ENCODE data around the gene RAP1GAP2. TPM values are rescaled to one million over a fixed set of nuclear protein-coding genes. Genes with fewer than 3 reads are reported as not detected.

RAP1GAP2 gene
- total and polyA plus RNA-seq, 2 of the 8 experiments (the other 6 are each of a cell fraction or from before 2014, with no cell fraction given) = 24.0 to 63.8 TPM

DNA sequence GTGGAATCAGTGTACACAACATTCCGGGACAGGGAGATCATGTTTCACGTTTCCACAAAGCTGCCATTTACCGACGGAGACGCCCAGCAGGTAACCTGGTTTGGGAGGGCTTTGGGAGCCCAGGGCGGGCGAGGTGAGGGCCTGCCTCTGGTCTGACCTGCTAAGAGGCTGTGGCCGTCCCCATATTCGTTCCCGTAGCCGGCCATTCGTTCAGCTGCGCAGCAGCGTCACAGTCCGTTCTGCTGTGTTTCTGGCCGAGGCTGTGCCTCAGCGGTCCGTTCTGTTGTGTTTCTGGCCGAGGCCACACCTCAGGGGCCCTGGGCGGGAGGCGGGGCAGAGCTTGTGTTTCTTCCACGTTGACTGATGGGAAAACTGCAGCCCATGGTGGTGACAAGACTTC is 199.1 kb downstream of the RAP1GAP2 start:
- Histone ChIP-seq H2BK120ac (replicated peaks; ENCODE audit: low read depth, low read length) (no peak overlapping the region), H2BK5ac (ENCODE audit: low read depth, low read length) (no peak overlapping the region), H2BK12ac (ENCODE audit: low read depth, low read length) (no peak overlapping the region), H3K4me3 (ENCODE audit: extremely low read depth in 1 of 4, insufficient read depth in 2 of 4, low read depth in 3 of 4, low read length in 4 of 4) (no peak overlapping the region), H3K79me2 (ENCODE audit: control insufficient read depth in 1 of 2, insufficient read depth in 2 of 2, low read length in 2 of 2) (no peaks in the 10 kb centered on the region), H3K4me2 (ENCODE audit: insufficient read depth in 1 of 2, low read depth in 2 of 2, low read length in 2 of 2) (no peak overlapping the region), H3K36me3 (ENCODE audit: control insufficient read depth in 2 of 4, insufficient read depth in 4 of 4, low read length in 3 of 4) (peaks cover 4 to 29% (median 9%) of the 10 kb centered on the region in 4 experiments; a peak in 5 of 8 replicates), H3K27me3 (replicated peaks in 1 of 4; ENCODE audit: control insufficient read depth in 3 of 4, extremely low read depth in 1 of 4, insufficient read depth in 3 of 4, low read length in 3 of 4) (no peaks in the 10 kb centered on the region), H3K56ac (replicated peaks; ENCODE audit: insufficient read length, low read depth, low read length) (no peak overlapping the region), H2AFZ (ENCODE audit: low read length) (no peak overlapping the region), H4K91ac (replicated peaks; ENCODE audit: insufficient read length, low read length) (no peak overlapping the region), H4K5ac (ENCODE audit: insufficient read length, low read depth, low read length) (no peak overlapping the region), H2BK20ac (ENCODE audit: low read length) (no peak overlapping the region), H4K20me1 (replicated peaks in 1 of 2; ENCODE audit: control insufficient read depth in 1 of 2, insufficient read depth in 2 of 2, low read length in 2 of 2) (peaks cover 2 to 5% of the 10 kb centered on the region in 2 experiments), H3K79me1 (ENCODE audit: low read depth, low read length) (no peaks in the 10 kb centered on the region), H3K27ac (ENCODE audit: low read depth, low read length) (no peak overlapping the region), H2BK15ac (ENCODE audit: low read length) (no peak overlapping the region), H3K4ac (replicated peaks; ENCODE audit: insufficient read length, low read depth, low read length) (no peak overlapping the region), H3K4me1 (replicated peaks in 1 of 4; ENCODE audit: control insufficient read depth in 3 of 4, insufficient read depth in 4 of 4, low read length in 3 of 4) (no peaks in the 10 kb centered on the region), H3K9ac (replicated peaks in 1 of 4; ENCODE audit: extremely low read depth in 1 of 4, low read depth in 3 of 4, low read length in 3 of 4) (no peak overlapping the region), H3K14ac (ENCODE audit: insufficient read length) (no peak overlapping the region), H3K18ac (ENCODE audit: extremely low read depth, low read length) (no peak overlapping the region), H3K23ac (ENCODE audit: insufficient read length) (no peak overlapping the region), H3K9me3 (ENCODE audit: insufficient read depth in 2 of 2, low read depth in 1 of 2, low read length in 1 of 2) (no peaks in the 10 kb centered on the region), H3K23me2 (ENCODE audit: low read depth, low read length) (no peaks in the 10 kb centered on the region), H2AK5ac (ENCODE audit: low read depth, low read length) (0 out of 2 replicates have a peak overlapping the region, but pooled peaks have one; percentile 53), H4K8ac (ENCODE audit: extremely low read depth, insufficient read depth, low read length) (no peak overlapping the region; the same call in 1 of the 2 replicates)
- ChIA-PET POLR2A (ENCODE audit: partially characterized antibody) (no interaction called here), CTCF (ENCODE audit: partially characterized antibody) (interaction anchor here (0.6 to 1.6 kb wide), 4 partner anchors 17 to 146 kb away, joined by 3 to 4 read pairs (median 3); no protein-coding TSS in a partner anchor)
- 87% methylated on average over 22 of the region's 22 CpGs; no CpG with 5 or more reads in 1 of the 2 experiments for WGBS, 2 experiments (ENCODE audit: extremely low coverage in 1 of 2, insufficient coverage in 1 of 2, insufficient read length in 1 of 2, insufficient replicate concordance in 2 of 2, low coverage in 1 of 2, low lambda C conversion rate in 2 of 2, missing lambda C conversion rate in 1 of 2)
- TF ChIP-seq CHD2 (IDR thresholded peaks at IDR 0.05; ENCODE audit: low read length) = no peak
- TF ChIP-seq, protein P1, sequence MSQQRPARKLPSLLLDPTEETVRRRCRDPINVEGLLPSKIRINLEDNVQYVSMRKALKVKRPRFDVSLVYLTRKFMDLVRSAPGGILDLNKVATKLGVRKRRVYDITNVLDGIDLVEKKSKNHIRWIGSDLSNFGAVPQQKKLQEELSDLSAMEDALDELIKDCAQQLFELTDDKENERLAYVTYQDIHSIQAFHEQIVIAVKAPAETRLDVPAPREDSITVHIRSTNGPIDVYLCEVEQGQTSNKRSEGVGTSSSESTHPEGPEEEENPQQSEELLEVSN (IDR thresholded peaks at IDR 0.05) = no peak
- DNase-seq (ENCODE audit: low read depth in 1 of 2, low spot score in 2 of 2) (no peak), FAIRE-seq (no peak)
